ENCODE data around the gene TROAP. TPM values are rescaled to one million over a fixed set of nuclear protein-coding genes. Genes with fewer than 3 reads are reported as not detected.
A peak's percentile ranks its signal among the peaks of the same experiment; 100 is the strongest.
"Not testable (repeated sequence)": the region's sequence is repeated elsewhere in the genome, so short reads cannot be mapped to it uniquely, and the experiment has no call there.

The TROAP gene, protein sequence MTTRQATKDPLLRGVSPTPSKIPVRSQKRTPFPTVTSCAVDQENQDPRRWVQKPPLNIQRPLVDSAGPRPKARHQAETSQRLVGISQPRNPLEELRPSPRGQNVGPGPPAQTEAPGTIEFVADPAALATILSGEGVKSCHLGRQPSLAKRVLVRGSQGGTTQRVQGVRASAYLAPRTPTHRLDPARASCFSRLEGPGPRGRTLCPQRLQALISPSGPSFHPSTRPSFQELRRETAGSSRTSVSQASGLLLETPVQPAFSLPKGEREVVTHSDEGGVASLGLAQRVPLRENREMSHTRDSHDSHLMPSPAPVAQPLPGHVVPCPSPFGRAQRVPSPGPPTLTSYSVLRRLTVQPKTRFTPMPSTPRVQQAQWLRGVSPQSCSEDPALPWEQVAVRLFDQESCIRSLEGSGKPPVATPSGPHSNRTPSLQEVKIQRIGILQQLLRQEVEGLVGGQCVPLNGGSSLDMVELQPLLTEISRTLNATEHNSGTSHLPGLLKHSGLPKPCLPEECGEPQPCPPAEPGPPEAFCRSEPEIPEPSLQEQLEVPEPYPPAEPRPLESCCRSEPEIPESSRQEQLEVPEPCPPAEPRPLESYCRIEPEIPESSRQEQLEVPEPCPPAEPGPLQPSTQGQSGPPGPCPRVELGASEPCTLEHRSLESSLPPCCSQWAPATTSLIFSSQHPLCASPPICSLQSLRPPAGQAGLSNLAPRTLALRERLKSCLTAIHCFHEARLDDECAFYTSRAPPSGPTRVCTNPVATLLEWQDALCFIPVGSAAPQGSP
- total RNA-seq: 10 to 100 TPM in 3 of 8 experiments, 1 to 10 TPM in 3, under 1 TPM in 2; 0.61 to 43.1 (median 2.8) TPM

DNA sequence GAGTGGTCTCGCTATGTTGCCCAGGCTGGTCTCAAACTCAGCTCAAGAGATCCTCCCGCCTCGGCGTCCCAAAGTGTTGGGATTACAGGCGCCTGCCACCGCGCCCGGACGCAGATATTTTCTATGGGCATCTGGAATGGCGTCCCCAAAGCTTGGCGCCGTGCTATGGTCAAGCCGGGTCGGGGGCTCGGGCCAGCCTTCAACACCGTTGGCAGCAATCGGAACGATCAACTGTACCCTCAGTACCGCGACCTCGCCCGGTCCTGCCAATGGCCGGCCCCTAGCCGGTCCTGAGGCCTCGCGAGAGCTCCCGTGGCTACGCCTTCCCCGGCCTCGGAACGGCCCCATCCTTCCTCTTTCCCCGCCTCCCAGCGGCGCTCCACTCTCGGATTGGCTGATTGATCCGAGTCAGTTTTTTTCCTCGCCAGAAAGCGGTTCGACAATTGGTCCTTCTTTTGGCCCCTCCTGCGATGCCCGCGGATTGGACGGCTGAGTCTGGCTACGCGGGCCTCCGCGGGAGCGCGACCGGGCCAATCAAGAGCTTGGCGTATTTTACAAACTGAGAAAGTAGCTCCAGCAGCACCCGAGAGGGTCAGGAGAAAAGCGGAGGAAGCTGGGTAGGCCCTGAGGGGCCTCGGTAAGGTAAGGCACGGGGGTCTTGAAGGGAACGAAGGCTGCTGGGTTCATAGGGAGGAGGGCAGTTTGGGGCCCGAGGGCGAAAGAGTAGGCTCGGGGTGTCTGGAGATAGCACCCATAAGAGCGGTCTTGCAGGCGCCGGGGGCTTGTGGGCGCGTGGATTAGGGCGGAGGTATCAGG lies at the start of gene TROAP:
Gene TROAP (plus strand): TSS at position 548 of the 816 bp plus-strand sequence. CDS start 354 bp downstream, outside the sequence.
- ATAC-seq (replicated peaks in 6 of 8): peak; percentile 99 to 100 (median 100)
- WGBS, 10 experiments: 0 to 3% (median 1%) methylated on average over 1 to 31 of the region's 65 CpGs; no CpG with 5 or more reads in 1 of the 10 experiments
- peak within 1 kb of the TSS in 1 of 2 donors; percentile 38 for H3K27ac ChIP-seq
- peak within 1 kb of the TSS; percentile 63 to 90 (median 68) for H3K4me3 ChIP-seq
- in situ Hi-C loops (cut with MboI; ENCODE audit: low pct_unique_long_range_greater_than_20kb in 2 of 9, low sequenced_read_pairs in 9 of 9, unreplicated experiment in 9 of 9): no loop called here
- H3K4me1 ChIP-seq (replicated peaks in 1 of 2): peaks cover 3 to 4% of the 10 kb centered on the region in 2 donors

DNA sequence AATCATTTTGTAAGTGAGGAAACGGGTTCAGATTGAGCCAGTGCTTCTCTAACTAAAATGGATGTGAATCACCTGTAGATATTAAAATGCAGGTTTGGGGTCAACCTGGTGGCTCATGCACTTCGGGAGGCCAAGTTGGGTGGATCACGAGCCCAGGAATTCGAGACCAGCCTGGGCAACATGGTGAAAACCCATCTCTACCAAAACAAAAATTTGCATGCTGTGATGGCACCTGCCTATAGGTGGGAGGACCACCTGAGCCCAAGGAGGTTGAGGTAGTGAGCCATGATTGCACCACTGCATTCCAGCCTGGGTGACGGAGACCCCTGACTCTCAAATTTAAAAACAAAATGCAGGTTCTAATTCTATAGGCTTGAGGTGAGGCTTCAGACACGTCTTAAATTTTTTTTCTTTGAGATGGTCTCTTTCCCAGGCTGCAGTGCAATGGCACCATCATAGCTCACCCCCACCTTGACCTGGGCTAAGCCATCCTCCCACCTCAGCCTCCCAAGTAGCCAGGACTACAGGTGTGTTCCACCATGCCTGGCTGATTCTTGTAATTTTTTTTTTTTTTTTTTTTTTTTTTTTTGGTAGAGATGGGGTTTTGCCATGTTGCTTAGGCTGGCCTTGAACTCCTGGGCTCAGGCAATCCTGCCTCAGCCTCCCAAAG lies 49.2 kb upstream of the TROAP start:
- H3K4me3 ChIP-seq: no peak overlapping the region
- no peak overlapping the region for H3K27ac ChIP-seq
- 74 to 100% (median 82%) methylated on average over 1 to 6 of the region's 6 CpGs; no CpG with 5 or more reads in 3 of the 10 experiments for WGBS, 10 experiments
- peaks cover 18 to 23% of the 10 kb centered on the region in 2 donors for H3K4me1 ChIP-seq (replicated peaks in 1 of 2)
- in situ Hi-C loops (cut with MboI; ENCODE audit: low pct_unique_long_range_greater_than_20kb in 2 of 9, low sequenced_read_pairs in 9 of 9, unreplicated experiment in 9 of 9): no loop called here
- ATAC-seq (replicated peaks in 6 of 8): peak in 2 of 8 experiments; percentile 8 to 13

DNA sequence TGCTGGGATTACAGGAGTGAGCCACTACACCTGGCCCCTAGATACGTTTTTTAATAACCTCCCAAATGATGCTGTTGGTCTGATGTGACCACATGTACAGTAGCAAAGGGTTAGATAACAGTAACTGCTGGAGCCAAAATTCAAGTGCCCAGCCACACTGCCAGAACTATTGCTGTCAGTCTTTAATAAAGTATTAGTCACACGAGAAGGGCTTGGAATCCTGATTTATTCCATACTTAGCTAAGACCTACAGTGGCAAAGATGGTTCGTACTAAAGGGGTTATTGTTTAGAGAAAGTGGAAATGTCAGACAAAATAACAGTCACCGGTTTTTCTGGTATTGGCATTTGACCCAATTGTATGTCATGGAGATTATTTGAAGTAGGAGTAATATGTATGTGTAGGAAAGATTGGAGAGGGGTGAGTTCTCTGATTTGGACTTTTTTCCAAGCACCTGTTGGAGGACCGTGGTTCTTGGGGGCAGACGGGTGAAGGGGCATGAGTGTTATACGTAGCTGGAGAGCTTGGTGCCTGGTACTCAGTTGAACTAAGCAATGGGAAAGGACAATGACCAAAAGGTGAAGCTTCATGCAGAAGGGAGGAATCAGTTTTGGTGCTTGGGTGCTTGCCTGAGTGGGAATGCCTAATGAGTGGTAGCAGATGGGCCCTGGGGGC lies 48.5 kb upstream of the TROAP start:
- peaks cover 16 to 20% of the 10 kb centered on the region in 2 donors for H3K4me1 ChIP-seq (replicated peaks in 1 of 2)
- ATAC-seq (replicated peaks in 6 of 8): peak in 1 of 8 experiments; percentile 3
- in situ Hi-C loops (cut with MboI; ENCODE audit: low pct_unique_long_range_greater_than_20kb in 2 of 9, low sequenced_read_pairs in 9 of 9, unreplicated experiment in 9 of 9): no loop called here
- no peak overlapping the region for H3K27ac ChIP-seq
- 8 to 100% (median 78%) methylated on average over 1 to 4 of the region's 7 CpGs; no CpG with 5 or more reads in 1 of the 10 experiments for WGBS, 10 experiments
- H3K4me3 ChIP-seq: no peak overlapping the region

DNA sequence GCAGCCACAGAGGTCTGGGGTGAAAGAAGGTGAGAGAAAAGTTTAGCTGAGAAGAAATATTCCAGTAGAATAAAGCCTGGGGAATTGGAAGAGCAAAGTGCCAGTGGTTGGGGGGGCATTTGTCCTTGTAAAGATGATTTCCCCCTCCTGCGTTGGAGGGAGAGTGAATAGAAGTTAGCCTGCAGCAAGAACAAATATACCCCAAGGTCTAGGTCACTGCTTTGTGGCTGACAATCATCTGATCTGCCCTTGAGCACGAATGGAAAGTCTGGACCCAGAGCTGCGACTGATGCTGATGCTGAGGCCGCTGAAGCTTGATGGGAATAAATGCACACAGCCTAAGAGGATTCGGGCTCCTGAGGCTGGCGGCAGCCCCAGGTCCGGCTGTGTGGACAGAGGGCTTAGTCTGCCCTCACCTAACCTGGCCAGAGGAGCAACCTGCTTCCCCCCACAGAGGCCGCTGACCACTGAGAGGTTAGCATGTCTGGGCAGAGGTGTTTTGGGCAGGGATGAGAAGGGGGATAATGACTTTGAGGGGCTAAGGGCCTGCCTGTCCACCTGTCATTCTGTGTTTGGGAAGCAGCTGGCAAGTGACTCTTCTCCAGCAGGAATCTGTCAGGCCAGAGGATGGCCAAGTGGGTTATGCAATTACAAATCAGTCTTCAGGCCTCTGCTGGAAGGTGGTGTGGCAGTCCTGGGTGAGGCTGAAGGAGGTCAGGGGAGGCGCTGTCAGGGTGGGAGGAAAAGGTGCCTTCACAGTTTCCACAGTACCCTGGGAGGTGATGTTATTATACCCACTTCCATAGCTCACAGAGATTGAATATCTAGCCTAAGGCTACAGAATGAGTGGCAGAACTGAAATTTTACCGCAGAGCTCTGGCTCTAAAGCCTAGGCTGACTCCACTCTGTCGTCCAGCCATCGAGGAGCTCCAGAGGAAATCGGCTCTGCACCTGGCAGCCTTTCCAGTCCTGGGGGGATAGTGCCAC lies 46.5 kb upstream of the TROAP start:
- ATAC-seq (replicated peaks in 6 of 8): peak in 6 of 8 experiments; percentile 7 to 30 (median 16)
- in situ Hi-C loops (cut with MboI; ENCODE audit: low pct_unique_long_range_greater_than_20kb in 2 of 9, low sequenced_read_pairs in 9 of 9, unreplicated experiment in 9 of 9): no loop called here
- peaks cover 22 to 29% of the 10 kb centered on the region in 2 donors for H3K4me1 ChIP-seq (replicated peaks in 1 of 2)
- H3K4me3 ChIP-seq: no peak overlapping the region
- WGBS, 10 experiments: 33 to 100% (median 62%) methylated on average over 1 to 5 of the region's 13 CpGs; no CpG with 5 or more reads in 1 of the 10 experiments
- peak overlapping the region in 1 of 2 donors; percentile 21 for H3K27ac ChIP-seq

DNA sequence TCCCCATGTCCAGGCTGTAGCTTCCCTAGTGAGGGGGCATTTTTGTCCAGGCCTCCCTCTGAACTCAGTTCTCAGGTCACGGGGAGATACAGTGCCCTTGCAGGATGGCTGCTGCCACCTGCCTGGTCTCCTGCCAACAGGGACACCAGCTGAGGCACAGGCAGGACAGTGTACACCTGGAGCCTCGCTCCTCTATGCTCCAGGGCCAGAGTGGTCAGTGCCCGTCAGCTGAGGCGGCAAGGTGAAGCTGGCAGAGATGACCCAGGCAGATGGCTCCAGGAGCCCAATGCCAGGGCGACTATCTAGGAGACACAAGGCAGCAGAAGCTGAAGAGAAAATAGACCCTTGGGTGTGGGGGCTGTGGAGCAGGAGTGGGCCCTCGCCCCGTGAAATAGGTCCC lies 45.6 kb upstream of the TROAP start:
- in situ Hi-C loops (cut with MboI; ENCODE audit: low pct_unique_long_range_greater_than_20kb in 2 of 9, low sequenced_read_pairs in 9 of 9, unreplicated experiment in 9 of 9): no loop called here
- WGBS, 10 experiments: 40 to 100% (median 88%) methylated on average over 1 to 2 of the region's 7 CpGs; no CpG with 5 or more reads in 2 of the 10 experiments
- peak in 1 of 8 experiments; percentile 2 for ATAC-seq (replicated peaks in 6 of 8)
- Histone ChIP-seq H3K4me3 (no peak overlapping the region), H3K27ac (no peak overlapping the region), H3K4me1 (replicated peaks in 1 of 2) (peaks cover 22 to 32% of the 10 kb centered on the region in 2 donors)

DNA sequence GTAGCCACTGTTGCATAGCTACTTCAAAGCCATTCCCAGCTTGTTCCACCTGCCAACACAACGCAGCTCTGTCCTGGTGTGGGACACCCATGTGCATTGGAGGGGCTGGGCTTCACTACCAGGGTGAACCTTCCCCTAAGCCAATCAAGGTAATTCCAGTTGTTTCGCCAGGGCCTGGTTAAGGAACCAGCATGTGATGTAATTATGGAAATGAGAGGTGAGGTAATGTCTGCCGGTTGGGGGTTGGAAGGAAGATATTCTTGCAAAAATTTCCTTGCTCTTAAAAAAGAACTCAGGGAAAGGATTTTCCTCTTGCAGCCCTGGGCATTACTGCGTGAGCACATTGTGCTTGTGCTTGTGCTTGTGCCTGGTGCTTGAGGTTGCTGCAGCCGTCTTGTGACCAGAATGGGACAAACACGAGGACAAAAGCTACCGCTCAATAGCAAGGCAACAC lies 43.3 kb upstream of the TROAP start:
- no peak overlapping the region for H3K4me3 ChIP-seq
- WGBS, 10 experiments: 0 to 83% (median 28%) methylated on average over 1 to 6 of the region's 7 CpGs; no CpG with 5 or more reads in 1 of the 10 experiments
- H3K4me1 ChIP-seq (replicated peaks in 1 of 2): peaks cover 22 to 36% of the 10 kb centered on the region in 2 donors
- peak overlapping the region in 1 of 2 donors; percentile 5 for H3K27ac ChIP-seq
- peak in 6 of 8 experiments; percentile 6 to 84 (median 81) for ATAC-seq (replicated peaks in 6 of 8)
- in situ Hi-C loops (cut with MboI; ENCODE audit: low pct_unique_long_range_greater_than_20kb in 2 of 9, low sequenced_read_pairs in 9 of 9, unreplicated experiment in 9 of 9): loop anchor here in 1 of 9 experiments (10.0 kb wide), 1 partner anchor 65 kb away; the partner anchor contains the start of gene DNAJC22

DNA sequence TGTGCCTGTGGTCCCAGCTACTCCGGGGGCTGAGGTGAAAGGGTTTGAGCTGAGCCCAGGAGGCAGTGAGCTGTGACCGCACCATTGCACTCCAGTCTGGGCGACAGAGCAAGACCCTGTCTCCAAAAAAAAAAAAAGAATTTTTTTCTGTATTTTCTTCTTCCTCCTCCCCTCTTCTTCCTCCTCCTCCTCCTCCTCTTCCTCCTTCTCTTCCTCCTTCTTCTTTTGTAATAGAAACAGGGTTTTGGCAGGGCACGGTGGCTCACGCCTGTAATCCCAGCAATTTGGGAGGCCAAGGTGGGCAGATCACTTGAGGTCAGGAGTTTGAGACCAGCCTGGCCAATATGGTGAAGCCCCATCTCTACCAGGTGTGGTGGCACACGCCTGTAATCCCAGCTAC lies 42.5 kb upstream of the TROAP start:
- not testable (repeated sequence) for H3K27ac ChIP-seq; ATAC-seq (replicated peaks in 6 of 8); H3K4me3 ChIP-seq
- H3K4me1 ChIP-seq (replicated peaks in 1 of 2): peaks cover 22 to 36% of the 10 kb centered on the region in 2 donors
- WGBS, 10 experiments: 88 to 100% (median 90%) methylated on average over 1 to 4 of the region's 6 CpGs; no CpG with 5 or more reads in 7 of the 10 experiments
- in situ Hi-C loops (cut with MboI; ENCODE audit: low pct_unique_long_range_greater_than_20kb in 2 of 9, low sequenced_read_pairs in 9 of 9, unreplicated experiment in 9 of 9): loop anchor here in 1 of 9 experiments (10.0 kb wide), 1 partner anchor 64 kb away; the partner anchor contains the start of gene DNAJC22

DNA sequence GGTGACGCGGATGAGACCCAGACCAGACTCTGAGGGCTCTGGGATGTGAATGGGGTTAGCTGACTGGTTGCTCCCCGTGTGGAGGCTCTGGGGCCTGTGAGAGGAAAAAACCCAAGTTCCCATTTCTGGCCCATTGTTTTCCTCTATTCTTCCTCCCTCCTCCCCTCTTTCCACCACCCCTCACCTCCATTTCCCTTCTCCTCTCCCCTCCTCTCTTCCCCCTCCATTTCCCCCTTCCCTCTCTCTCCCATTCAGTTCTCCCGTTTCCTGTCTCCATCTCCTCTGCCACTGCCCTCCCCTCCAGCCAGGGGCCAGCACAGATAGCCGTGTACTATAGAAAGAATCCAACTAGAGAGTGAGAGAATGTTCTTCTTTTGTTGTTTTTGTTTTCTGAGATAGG lies 40.8 kb upstream of the TROAP start:
- in situ Hi-C loops (cut with MboI; ENCODE audit: low pct_unique_long_range_greater_than_20kb in 2 of 9, low sequenced_read_pairs in 9 of 9, unreplicated experiment in 9 of 9): loop anchor here in 1 of 9 experiments (10.0 kb wide), 1 partner anchor 62 kb away; the partner anchor contains the start of gene DNAJC22
- no peak for ATAC-seq (replicated peaks in 6 of 8)
- WGBS, 10 experiments: 80% methylated on average over 1 of the region's 5 CpGs; no CpG with 5 or more reads in 9 of the 10 experiments

DNA sequence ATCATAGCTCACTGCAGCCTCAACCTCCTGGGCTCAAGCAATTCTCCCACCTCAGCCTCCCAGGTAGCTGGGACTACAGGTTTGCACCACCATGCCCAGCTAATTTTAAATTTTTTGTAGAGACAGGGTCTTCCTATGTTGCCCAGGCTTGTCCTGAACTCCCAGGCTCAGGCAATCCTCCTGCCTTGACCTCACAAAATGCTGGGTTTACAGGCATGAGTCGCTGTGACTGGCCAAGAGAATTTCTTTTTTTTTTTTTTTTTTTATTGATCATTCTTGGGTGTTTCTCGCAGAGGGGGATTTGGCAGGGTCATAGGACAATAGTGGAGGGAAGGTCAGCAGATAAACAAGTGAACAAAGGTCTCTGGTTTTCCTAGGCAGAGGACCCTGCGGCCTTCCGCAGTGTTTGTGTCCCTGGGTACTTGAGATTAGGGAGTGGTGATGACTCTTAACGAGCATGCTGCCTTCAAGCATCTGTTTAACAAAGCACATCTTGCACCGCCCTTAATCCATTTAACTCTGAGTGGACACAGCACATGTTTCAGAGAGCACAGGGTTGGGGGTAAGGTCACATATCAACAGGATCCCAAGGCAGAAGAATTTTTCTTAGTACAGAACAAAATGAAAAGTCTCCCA lies 40.2 kb upstream of the TROAP start:
- WGBS, 10 experiments: 100% methylated on average over 1 of the region's 6 CpGs; no CpG with 5 or more reads in 9 of the 10 experiments
- not testable (repeated sequence) for H3K27ac ChIP-seq, H3K4me3 ChIP-seq
- peak in 2 of 8 experiments; percentile 42 to 58 for ATAC-seq (replicated peaks in 6 of 8)
- in situ Hi-C loops (cut with MboI; ENCODE audit: low pct_unique_long_range_greater_than_20kb in 2 of 9, low sequenced_read_pairs in 9 of 9, unreplicated experiment in 9 of 9): loop anchor here in 1 of 9 experiments (10.0 kb wide), 1 partner anchor 62 kb away; the partner anchor contains the start of gene DNAJC22
- H3K4me1 ChIP-seq (replicated peaks in 1 of 2): peaks cover 10 to 19% of the 10 kb centered on the region in 2 donors

More for the DNA sequence above, 40.8 kb upstream of the TROAP start:
- H3K27ac ChIP-seq: no peak overlapping the region
- peaks cover 10 to 23% of the 10 kb centered on the region in 2 donors for H3K4me1 ChIP-seq (replicated peaks in 1 of 2)
- H3K4me3 ChIP-seq: no peak overlapping the region

Data from motor neuron (in vitro differentiated cells).